Hepatocyte (in vitro differentiated cells): ENCODE results near the gene DNMT3A. TPM values are rescaled to one million over a fixed set of nuclear protein-coding genes. Genes with fewer than 3 reads are reported as not detected.

Experiments
- DNase-seq: peaks from one replicate; pipeline ENCODE4 v3.0.0-alpha.2; 2016; ENCODE audit warnings: low spot score
- H2AFZ ChIP-seq: fragments of 200-600 bp; sonication (generic); 2 replicates; pipeline ENCODE4 v1.6.0; 2016; ENCODE audit warnings: antibody characterized with exemption, mild to moderate bottlenecking
- H3K27ac ChIP-seq: fragments of 200-600 bp; sonication (generic); 2 replicates; pipeline ENCODE4 v1.5.1; 2016; ENCODE audit warnings: mild to moderate bottlenecking
- H3K27me3 ChIP-seq: fragments of 200-600 bp; sonication (generic); 2 replicates; pipeline ENCODE4 v1.6.1; 2016
- H3K36me3 ChIP-seq: fragments of 200-600 bp; sonication (generic); replicated peaks from 2 replicates; pipeline ENCODE4 v1.5.1; 2016; ENCODE audit warnings: low read depth; ENCODE audit not compliant: insufficient read depth
- H3K4me1 ChIP-seq: fragments of 200-600 bp; sonication (generic); 2 replicates; pipeline ENCODE4 v1.5.1; 2016; ENCODE audit warnings: mild to moderate bottlenecking, moderate library complexity; ENCODE audit not compliant: insufficient read depth
- H3K4me2 ChIP-seq: fragments of 200-600 bp; sonication (generic); 2 replicates; pipeline ENCODE4 v1.6.0; 2016
- H3K4me3 ChIP-seq: fragments of 200-600 bp; sonication (generic); 2 replicates; pipeline ENCODE4 v1.5.1; 2016; ENCODE audit warnings: mild to moderate bottlenecking
- H3K79me2 ChIP-seq: fragments of 200-600 bp; sonication (generic); 2 replicates; pipeline ENCODE4 v1.6.0; 2017; ENCODE audit warnings: mild to moderate bottlenecking
- H3K9me2 ChIP-seq: fragments of 200-600 bp; sonication (generic); replicated peaks from 2 replicates; pipeline ENCODE4 v1.6.0; 2017; ENCODE audit warnings: mild to moderate bottlenecking; ENCODE audit not compliant: insufficient read depth
- H3K9me3 ChIP-seq: fragments of 200-600 bp; sonication (generic); 2 replicates; pipeline ENCODE4 v1.5.1; 2016; ENCODE audit warnings: low read depth, mild to moderate bottlenecking
- H4K20me1 ChIP-seq: fragments of 200-600 bp; sonication (generic); 2 replicates; pipeline ENCODE4 v1.6.0; 2016; ENCODE audit warnings: mild to moderate bottlenecking; ENCODE audit not compliant: insufficient read depth, poor library complexity, severe bottlenecking
- EZH2 ChIP-seq: fragments of 200-600 bp; sonication (generic); IDR thresholded peaks from 2 replicates; pipeline ENCODE4 v1.6.1; 2016; ENCODE audit warnings: antibody characterized with exemption, mild to moderate bottlenecking, borderline replicate concordance
- EZH2phosphoT487 ChIP-seq: fragments of 200-600 bp; sonication (generic); IDR thresholded peaks from one replicate; pipeline ENCODE4 v1.6.1; 2018; ENCODE audit warnings: antibody characterized with exemption, mild to moderate bottlenecking, low read depth, moderate library complexity; ENCODE audit not compliant: unreplicated experiment, severe bottlenecking
- WGBS: methylation state at CpG from one replicate; pipeline ENCODE4 v1.1.6; 2016; ENCODE audit warnings: low lambda C conversion rate; ENCODE audit errors: missing lambda C conversion rate; 5-methylcytosine and 5-hydroxymethylcytosine counted together
- polyA plus RNA-seq: library from polyadenylated mRNA; unstranded; fragments of >200 nt; fragmentation: Nextera tagmentation; extraction: Ambion mirVana; gene quantifications from 2 replicates; pipeline ENCODE4 v1.2.1, GENCODE V29; 2016
- total RNA-seq: library from RNA; depleted of rRNA; stranded (reverse); fragments of >200 nt; gene quantifications from 2 replicates; pipeline ENCODE4 v1.2.3, GENCODE V29; 2014
- TF ChIP-seq, protein P1 (sequence below): fragments of 200-600 bp; sonication (generic); IDR thresholded peaks from 2 replicates; pipeline ENCODE4 v1.5.1; 2016; ENCODE audit warnings: antibody characterized with exemption, mild to moderate bottlenecking; ENCODE audit not compliant: poor library complexity

DNMT3A gene
- total and polyA plus RNA-seq, 2 experiments from 2014 or later, result 28.3 to 43.8 TPM

DNA sequence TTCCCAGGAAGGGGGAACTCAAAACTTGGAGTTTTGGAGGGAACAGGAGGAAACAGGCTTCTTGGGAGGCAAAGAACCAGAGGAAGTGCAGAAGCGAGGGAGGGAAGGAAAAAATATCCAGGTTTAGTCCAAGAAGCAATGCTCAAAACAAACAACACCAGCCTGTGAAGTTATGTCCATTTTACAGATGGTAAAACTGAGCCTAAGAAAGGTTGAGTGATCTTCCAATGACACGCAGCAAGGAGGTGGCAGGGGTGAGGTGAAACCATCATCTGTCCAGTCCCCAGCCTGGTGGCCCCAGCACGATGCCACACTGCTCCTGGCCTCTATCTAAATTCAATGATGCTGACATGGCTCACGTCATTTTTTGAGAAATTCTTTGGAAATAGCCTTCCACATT is 10.8 kb downstream of the DNMT3A start:
- WGBS, result 96% methylated on average over 4 of the region's 4 CpGs
- H3K4me1 ChIP-seq, result peaks cover under 1% of the 10 kb centered on the region
- H3K27ac ChIP-seq, result no peak overlapping the region
- no peaks in the 10 kb centered on the region for H3K9me2 ChIP-seq
- no peaks in the 10 kb centered on the region for H3K9me3 ChIP-seq
- no peak overlapping the region for H2AFZ ChIP-seq
- H3K4me2 ChIP-seq, result no peak overlapping the region
- H3K79me2 ChIP-seq, result peaks cover 100% of the 10 kb centered on the region
- peaks cover 75% of the 10 kb centered on the region for H4K20me1 ChIP-seq
- TF ChIP-seq, protein P1, sequence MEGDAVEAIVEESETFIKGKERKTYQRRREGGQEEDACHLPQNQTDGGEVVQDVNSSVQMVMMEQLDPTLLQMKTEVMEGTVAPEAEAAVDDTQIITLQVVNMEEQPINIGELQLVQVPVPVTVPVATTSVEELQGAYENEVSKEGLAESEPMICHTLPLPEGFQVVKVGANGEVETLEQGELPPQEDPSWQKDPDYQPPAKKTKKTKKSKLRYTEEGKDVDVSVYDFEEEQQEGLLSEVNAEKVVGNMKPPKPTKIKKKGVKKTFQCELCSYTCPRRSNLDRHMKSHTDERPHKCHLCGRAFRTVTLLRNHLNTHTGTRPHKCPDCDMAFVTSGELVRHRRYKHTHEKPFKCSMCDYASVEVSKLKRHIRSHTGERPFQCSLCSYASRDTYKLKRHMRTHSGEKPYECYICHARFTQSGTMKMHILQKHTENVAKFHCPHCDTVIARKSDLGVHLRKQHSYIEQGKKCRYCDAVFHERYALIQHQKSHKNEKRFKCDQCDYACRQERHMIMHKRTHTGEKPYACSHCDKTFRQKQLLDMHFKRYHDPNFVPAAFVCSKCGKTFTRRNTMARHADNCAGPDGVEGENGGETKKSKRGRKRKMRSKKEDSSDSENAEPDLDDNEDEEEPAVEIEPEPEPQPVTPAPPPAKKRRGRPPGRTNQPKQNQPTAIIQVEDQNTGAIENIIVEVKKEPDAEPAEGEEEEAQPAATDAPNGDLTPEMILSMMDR, result no peak
- TF ChIP-seq EZH2phosphoT487 (no peak), EZH2 (no peak)
- H3K27me3 ChIP-seq, result no peaks in the 10 kb centered on the region
- H3K36me3 ChIP-seq, result no peaks in the 10 kb centered on the region
- no peak overlapping the region for H3K4me3 ChIP-seq
- DNase-seq, result no peak

DNA sequence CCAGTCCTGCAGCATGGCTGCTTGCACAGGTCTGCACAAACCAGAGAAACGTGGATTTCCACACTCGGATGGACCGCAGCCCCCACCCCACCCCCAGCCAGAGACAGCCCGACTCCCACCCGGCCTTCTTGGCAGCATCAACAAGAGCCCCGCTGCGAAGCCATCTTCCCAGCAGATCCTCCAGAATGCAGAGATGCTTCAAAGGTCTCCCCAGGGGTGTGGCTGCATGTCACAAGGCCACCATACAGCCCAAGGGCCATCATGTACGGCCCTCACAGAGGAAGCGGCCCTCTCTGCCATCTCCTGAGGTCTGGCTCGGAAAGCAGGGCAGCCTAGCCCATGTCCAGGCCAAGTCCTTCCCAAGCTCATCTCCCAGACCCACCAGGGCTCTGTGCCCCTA is 11.5 kb downstream of the DNMT3A start:
- Histone ChIP-seq H2AFZ (no peak overlapping the region), H3K9me2 (no peaks in the 10 kb centered on the region), H3K4me1 (no peaks in the 10 kb centered on the region), H3K27me3 (no peaks in the 10 kb centered on the region), H3K36me3 (no peaks in the 10 kb centered on the region), H3K27ac (no peak overlapping the region), H3K4me3 (no peak overlapping the region), H4K20me1 (peaks cover 70% of the 10 kb centered on the region), H3K9me3 (no peaks in the 10 kb centered on the region), H3K4me2 (no peak overlapping the region), H3K79me2 (peaks cover 100% of the 10 kb centered on the region)
- no peak for TF ChIP-seq EZH2
- 94% methylated on average over 9 of the region's 10 CpGs for WGBS
- no peak for DNase-seq

DNA sequence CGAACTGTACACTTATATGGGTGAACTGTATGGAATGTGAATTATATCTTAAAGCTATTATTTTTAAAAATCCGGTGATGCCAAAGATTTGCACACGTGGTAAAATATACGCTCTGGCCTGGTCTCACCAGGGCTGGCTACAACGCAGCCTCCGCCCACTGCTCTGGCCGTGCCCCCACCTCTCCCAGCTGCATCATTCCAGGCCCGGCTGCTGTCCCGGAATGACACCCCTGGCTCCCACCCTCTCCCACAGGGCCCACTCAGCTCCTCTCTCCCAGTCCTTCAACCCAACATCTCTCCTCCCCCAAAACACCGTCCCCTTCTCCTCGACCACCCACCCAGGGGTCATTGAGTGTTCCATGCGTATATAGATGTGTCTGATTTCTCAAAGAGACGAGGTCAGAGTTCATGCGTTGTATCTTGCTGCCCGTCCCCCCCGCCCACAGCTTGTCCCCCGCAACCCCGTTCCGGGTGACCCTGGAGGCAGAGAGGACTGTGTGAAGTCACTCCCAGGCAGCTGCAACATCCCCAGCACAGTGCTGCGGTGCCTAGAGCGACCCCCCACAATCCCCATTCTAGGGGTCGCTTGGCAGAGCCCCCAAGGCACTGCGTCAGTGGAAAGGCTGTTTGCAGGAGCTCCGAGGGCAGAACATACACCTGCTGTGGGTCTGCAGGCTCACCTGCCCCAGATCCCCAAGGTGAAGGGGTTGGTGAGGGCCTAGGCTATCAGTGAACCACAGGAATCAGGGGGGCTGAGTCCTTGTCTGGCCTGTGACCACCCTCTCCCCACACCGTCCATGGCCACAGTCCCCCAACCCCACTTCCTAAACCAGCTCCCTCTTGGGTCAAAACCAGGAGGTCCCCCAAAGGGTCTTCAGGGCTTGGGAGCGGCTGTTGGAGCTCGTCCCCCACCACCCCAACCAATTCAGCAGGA is 13.3 kb downstream of the DNMT3A start:
- H3K9me2 ChIP-seq, result no peaks in the 10 kb centered on the region
- no peaks in the 10 kb centered on the region for H3K27me3 ChIP-seq
- 96% methylated on average over 26 of the region's 27 CpGs for WGBS
- TF ChIP-seq EZH2phosphoT487, result no peak
- TF ChIP-seq, protein P1, result no peak
- no peak for TF ChIP-seq EZH2
- H3K36me3 ChIP-seq, result no peaks in the 10 kb centered on the region
- H3K4me1 ChIP-seq, result no peaks in the 10 kb centered on the region
- peaks cover 99% of the 10 kb centered on the region for H3K79me2 ChIP-seq
- no peak overlapping the region for H3K4me2 ChIP-seq
- DNase-seq, result no peak
- H3K9me3 ChIP-seq, result no peaks in the 10 kb centered on the region
- H3K27ac ChIP-seq, result no peak overlapping the region
- no peak overlapping the region for H3K4me3 ChIP-seq
- H2AFZ ChIP-seq, result no peak overlapping the region
- H4K20me1 ChIP-seq, result peaks cover 69% of the 10 kb centered on the region

DNA sequence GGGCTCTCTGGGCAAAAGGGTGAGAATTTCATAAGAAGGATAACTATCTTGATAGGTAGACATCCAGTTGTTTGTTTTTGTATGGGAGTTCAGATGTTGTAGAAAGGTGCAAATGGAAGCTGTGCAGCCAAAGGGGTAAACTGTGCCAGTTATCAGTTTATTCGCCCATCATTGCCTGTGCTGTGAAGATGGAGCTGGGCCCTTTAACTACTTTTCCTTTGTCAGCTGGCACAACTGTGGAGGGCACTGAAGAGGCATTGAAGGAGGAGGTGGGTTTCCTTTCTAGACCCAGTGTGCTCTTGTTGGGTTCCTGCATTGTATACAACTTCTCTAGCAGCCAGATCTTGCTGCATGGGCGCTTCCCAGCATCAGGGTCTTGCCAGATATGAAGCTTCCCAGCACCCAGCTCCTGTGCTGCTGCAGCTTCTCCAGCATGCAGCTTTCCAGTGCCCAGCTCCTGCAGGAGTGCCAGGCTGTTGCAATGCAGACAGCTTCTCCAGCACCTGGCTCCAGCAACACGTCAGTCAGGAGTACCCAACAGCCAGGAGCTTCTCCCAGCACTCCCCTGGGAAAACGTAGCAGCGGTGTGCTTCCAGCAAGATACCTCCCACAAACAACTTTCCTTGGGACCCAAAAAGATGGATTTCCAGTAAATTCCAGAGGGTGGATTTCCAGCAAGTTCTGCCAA is 15.3 kb downstream of the DNMT3A start:
- H3K79me2 ChIP-seq, result peaks cover 97% of the 10 kb centered on the region
- H2AFZ ChIP-seq, result no peak overlapping the region
- H3K4me1 ChIP-seq, result no peaks in the 10 kb centered on the region
- TF ChIP-seq EZH2phosphoT487 (no peak), EZH2 (no peak)
- TF ChIP-seq, protein P1, result no peak
- no peaks in the 10 kb centered on the region for H3K9me3 ChIP-seq
- H3K4me3 ChIP-seq, result no peak overlapping the region
- no peak for DNase-seq
- H3K4me2 ChIP-seq, result no peak overlapping the region
- H3K36me3 ChIP-seq, result no peaks in the 10 kb centered on the region
- H4K20me1 ChIP-seq, result peaks cover 64% of the 10 kb centered on the region
- no peaks in the 10 kb centered on the region for H3K9me2 ChIP-seq
- no peak overlapping the region for H3K27ac ChIP-seq
- no peaks in the 10 kb centered on the region for H3K27me3 ChIP-seq
- 98% methylated on average over 5 of the region's 5 CpGs for WGBS
